NCI-H1092 (cell line): ENCODE measurements around the gene OR8B12.
"Not testable (repeated sequence)": the region's sequence is repeated elsewhere in the genome, so short reads cannot be mapped to it uniquely, and the experiment has no call there.

ENCODE experiments used
- DNase-seq: peaks from one replicate; lab custom pipeline; 2025; lab: John Stamatoyannopoulos, UW

OR8B12 gene

DNA sequence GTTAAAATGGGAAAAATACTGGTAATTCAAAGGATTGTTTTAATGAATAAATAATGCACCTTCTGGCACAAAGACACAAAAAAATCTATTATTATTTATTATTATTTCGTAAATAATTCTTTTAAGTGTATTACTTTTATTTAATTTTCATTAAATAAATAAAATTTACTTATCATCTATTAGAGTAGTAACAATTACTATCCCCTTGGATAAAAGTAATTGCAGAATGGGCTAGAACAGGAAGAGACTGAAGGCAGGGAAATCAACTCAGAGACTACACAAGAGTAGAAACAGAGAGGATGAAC lies 23.0 kb downstream of the OR8B12 start:
- DNase-seq = no peak

DNA sequence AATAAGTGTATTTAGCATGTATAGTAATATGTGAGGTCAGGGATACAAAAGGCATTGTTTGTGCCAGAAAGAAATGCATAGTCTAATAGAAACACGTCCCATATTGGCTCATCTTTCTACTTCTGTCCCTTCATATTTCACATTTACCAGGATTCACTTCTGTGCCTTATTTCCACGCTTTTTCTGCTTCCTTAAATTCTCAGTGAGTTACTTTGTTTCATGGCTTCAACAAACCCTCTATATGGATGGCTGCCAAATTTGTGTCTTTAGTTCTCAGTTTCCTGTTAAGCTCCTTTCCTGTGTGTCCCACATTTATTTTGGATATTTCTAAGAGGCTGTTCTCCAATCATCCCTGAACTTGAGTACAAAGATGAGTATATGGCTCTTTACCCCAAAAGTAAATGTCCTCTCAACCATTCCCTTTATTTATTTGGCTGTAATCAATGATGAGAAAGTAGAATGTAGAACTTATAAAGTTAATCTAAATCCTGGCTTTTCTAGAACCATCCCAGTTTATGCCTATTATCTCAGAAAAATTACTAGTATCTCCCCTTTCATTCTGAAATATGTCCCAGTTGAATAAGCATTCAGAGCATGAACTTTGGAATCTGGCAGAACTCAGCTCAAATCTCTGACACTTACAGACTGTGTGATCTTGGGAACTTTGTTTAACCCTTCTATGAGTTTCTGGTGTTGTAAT lies 23.5 kb downstream of the OR8B12 start:
- no peak for DNase-seq

DNA sequence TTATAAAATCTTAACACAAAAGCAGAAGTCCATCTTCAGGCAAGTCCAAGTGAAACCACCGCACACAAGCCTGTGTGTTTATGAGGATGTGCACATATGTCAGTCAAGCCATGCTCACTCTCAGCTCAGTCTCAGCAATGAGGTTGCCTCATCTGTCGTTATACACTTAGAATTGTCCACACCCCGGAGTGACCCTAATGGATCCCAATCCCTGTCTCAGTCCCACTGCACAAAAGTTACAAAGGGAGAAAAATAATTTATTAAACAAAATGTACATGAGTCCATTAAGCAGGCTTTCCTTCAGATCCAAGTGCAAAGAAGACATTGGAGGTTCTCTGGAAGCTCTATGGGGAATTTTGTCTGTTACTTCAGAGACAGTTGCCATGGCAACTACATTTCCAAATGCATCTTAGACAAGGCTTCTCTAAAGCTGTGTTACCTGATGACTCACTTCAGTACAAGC lies 24.4 kb downstream of the OR8B12 start:
- no peak for DNase-seq

DNA sequence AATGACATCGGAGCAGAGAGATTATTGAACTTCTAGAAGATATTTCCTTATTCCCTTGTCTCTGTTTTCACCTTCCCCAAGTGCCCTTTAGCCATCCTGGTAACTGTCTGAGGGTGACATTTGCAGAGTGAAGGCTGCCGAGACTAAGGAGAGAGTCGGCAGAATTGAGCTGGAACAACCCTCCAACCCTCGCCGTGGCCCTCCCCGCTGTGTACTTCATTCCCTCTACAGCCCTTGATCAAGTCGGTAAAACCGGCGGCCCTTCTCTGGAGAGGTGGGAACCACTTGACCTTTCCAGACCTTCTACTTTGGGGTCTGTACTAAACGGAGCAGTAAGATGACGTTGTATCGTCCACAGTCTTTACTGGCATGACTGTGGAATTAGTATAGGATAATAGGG lies 26.1 kb downstream of the OR8B12 start:
- no peak for DNase-seq

DNA sequence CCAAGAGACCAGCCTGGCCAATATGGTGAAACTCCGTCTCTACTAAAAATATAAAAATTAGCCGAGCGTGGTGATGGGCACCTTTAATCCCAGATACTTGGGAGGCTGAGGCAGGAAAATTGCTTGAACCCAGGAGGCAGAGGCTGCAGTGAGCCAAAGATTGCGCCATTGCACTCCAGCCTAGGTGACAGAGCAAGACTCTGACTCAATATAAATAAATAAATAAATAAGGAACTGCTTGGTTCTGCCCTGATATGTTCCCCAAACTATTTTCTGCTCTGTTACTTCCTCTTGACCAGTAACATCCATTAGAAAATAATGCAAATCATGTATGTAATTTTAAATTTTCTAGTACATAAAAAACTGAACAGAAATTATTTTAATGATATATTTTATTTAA lies 28.8 kb downstream of the OR8B12 start:
- DNase-seq = not testable (repeated sequence)

DNA sequence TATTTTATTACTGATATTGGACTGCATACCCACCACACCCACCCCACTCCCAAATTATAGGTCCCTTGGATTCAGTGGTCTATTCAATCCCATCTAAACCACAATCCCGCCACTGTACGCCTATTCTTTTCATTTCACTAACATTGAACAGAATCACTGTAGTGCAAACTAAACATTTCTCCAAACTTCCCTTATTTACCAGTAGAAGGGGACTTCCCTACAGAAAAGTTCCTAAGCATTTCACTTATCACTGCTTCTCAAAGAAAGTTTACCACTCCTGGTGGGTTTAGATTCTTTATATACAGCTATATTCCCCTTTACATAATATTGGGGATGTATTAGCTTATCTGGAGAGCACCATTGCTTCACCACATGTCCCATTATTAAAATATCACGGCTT lies 29.3 kb downstream of the OR8B12 start:
- DNase-seq = no peak

DNA sequence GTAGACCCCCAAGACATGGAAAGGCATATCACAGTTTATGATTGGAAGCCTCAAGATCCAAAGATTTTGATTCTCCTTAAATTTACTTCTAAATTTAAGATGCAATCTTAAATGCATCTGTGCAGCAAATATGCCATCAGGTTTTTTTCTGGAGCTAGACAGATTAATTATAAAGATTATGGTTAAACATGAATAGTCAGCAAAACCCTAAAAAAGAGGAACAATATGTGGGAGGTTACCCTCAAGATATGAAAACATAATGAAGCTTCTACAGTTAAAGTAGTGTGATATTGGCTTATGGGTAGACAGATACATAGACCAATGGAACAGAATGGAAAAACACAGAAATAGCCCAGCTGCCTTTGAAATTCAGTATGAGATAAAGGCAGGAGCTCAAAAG lies 31.7 kb downstream of the OR8B12 start:
- no peak for DNase-seq

DNA sequence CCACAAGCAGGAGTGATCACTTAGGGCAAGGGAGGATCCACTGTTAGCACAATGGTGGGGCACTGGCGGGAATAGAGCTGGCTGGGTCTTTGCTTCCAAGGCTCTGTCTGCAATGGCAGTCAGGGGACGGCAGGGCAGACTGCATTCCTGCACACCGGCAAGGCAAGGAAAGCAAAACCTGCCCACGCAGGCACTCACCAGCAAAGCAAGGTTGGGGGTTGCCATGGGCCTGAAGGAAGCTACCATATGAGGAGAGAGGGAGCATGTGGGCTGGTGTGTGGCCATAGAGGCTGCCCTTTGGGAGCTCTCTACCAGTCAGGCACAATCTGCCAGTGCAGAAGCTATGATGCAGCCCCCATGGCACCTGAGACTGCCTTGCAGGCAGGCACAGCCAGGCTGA lies 33.2 kb downstream of the OR8B12 start:
- DNase-seq = no peak

DNA sequence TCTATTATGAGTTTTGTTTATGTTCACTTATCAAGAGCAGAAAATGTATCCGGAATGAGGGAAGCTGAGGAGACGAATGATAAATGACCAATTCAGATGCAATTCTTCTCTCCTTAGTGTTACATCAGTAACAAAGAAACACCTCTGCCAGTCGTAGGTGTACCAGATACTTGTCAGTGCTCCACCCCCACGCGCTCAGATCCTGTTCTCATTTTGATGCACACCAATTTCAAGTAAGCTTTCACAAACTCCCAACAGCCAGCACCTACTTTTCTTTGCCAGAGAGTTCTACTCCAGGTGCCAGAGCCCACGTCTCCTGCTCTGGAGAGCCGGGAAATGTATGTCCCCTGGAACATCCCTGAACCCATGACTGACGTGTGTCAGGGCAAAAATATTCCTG lies 43.7 kb downstream of the OR8B12 start:
- no peak for DNase-seq

DNA sequence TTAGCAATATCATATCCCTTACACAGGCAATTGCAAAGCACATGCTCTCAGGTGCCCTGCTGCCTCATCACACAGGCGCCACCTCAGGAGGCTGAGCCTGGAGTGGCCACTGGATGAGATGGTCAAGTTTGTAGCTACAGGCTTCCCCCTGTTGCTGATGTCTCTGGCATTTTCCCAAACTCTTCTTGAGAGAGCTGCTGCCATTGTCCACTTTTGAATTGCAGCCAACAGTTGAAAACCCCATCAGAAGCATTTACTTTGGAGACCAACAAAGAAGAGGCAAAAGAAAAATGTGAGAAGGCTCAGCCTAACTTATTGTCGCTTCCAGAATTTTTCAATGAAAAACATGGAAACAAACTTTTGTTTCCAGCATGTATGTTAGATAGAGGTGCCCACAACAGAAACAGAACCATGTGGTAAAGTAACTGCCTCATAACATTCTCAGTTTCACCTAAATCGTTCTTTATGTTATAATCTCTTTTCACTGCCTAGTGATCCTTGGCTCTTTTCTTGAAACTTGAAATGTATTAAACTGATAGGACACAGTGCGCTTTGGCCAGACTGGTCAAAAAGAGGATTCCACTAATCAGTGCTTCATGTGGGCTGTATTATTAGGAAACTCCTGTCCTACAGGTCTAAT lies 50.3 kb downstream of the OR8B12 start:
- no peak for DNase-seq
